ELR (cell line): ENCODE measurements around the gene RIC8A.

Experiments
- DNase-seq: peaks from one replicate; pipeline ENCODE4 v3.0.0-alpha.2; 2015; ENCODE audit warnings: low read depth

RIC8A gene

DNA sequence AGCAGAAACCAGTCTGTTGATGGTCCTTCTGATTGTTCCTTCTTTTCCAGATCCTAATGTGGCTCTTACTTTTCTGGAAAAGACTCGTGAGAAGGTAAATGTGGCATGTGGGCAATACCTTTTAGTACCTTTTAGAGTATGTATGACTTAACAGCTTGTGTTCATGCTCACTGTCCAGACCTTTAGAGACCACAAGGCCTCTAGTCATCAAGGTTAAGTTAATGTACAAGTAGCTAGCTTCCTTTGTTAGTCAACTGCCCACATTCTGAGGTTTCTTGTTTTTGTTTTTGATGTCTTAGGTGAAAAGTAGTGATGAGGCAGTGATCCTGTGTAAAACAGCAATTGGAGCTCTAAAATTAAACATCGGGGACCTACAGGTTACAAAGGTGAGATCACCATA is 36.9 kb downstream of the RIC8A start:
- no peak for DNase-seq

DNA sequence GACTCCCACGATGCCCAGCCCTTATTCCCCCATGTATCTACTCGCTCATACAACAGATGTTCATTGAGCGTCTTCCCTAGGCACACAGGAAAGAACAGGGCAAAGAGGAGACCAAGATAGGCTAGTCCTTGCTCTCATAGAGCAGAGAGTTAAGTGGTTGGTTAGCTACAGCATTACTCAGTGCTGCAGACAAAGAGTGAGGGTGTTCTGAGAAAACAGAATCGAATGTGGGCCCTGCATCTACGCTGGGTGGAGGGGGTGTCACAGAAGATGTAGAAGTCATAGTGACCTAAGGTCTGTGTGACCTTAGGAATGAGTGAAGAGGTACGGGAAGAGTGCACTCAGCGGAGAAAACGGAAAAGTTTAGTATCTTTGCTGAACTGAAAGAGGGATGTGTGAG is 41.6 kb downstream of the RIC8A start:
- no peak for DNase-seq

DNA sequence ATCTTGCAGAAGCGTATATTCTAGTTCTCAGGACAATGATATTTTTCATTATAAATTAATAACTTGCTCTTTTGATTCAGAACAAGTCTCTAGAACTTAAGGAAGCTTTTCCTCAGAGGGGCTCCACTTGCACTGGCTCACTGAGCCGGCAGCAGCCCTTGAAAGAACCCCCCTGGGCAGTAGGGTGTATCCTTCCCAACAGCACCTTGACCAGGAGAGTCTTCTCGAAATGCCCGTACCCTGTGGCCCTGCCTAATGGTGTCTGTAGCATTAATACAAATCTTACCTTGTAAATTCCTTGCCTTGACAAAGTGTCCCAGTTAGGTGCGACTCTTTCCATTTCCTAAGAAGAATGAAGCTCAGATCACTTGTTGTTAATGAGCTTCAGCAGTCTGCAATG is 42.8 kb downstream of the RIC8A start:
- no peak for DNase-seq

DNA sequence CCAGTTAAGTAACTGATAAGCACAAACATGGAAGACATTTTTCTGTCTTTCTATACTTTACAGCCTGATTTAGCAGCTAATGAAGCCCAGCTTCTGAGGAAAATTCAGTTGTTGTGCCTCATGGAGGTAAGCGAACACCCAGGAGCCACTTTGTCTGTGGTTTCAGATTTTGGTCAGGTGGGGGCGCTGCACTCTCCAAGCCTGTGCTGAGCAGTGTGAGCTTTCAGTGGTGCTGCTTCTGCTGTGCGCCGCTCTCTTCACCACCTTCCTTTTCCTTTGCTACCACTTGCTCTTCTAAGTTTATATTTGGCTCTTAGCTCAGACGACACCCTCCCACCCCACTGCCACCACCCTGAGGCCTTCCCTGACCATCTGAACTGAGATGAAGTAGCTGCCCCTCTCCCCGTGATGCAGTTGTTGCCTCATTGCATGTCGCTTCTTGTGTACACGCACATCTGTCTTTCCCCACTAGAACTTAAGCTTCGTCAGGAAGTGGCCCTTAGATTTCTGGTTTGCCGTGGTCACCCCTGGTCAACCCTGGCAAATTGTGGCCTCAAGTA is 43.3 kb downstream of the RIC8A start:
- DNase-seq, result peak; percentile 55

DNA sequence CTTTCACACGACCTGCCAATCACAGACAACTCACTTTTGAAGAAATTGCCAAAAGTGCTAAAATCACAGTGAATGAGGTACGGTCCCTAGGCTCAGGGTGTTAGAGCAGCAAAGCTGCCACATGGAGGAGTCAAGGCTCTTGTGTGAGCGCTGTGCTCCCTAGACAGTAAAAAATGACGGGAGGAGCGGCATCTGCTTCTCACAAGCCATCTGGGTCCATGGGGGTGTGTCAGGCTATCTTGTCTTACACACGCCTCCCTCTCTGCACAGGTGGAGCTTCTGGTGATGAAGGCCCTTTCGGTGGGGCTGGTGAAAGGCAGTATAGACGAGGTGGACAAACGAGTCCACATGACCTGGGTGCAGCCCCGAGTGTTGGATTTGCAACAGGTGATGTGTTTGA is 44.0 kb downstream of the RIC8A start:
- no peak for DNase-seq

DNA sequence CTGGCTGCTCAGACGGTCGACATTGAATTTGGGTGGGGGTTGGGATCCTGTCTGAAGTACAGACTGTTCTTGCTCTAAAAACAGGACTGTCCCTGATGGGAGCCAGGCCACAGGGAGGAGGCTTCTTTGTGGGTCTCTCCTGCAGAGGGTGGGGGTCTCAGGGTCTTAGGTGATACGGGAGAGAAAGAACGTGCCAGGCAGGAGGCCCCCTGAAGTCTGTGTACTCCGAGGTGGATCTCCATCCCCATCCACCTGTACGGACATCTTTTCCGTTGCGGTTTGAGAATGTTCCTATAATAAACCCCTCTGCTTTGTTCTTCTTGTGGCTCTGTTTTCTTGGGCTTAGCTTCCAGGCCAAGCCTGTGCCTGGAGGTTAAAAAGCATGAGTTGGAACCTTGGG is 45.2 kb downstream of the RIC8A start:
- DNase-seq, result no peak

- DNase-seq, result no peak
Observed at GRCh38 chr11:253160-253885, 45.8 kb downstream of the RIC8A start.

DNA sequence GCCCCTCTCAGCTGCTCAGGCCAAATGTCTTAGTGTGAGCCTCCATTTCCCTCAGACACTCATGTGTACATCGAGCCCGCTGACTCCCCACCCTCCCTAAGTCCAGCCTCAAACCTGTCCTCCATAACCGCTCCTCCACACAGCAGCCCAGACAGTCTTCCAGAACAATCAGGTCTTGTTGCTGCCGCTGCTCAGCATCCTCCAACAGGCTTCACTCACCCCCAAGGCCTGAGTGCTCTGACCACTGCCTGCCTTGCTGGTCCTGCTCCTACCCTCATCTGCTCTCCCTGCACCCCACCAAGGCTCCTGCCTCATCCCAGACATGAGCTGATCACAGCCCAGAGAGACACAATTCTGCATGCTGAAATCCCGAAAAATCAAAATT is 46.4 kb downstream of the RIC8A start:
- DNase-seq, result no peak

DNA sequence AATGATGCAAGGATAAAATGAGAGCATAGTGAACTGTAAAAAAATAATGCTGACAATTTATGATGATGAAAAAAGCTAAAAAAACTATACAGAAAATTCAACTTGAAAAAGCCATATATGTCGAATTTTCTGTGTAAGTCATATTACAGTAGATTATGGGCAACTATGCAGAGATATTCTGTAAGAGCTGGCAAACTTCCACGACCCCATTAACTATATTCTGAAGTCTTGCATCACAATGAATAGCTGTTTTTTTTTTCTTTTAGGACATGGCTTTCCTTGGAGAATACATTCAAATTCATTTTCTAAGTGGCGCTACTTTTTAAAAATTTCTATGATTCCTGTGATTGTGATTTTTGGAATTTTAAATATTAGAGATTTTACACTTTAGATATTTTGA is 47.7 kb downstream of the RIC8A start:
- DNase-seq, result no peak

- no peak for DNase-seq
Observed at GRCh38 chr11:255816-256215, 48.3 kb downstream of the RIC8A start.

- DNase-seq, result no peak
Observed at GRCh38 chr11:256952-257737, 49.6 kb downstream of the RIC8A start.

GRCh38 chr11:257766-258493 is 50.4 kb downstream of the RIC8A start:
- peak; percentile 27 for DNase-seq

DNA sequence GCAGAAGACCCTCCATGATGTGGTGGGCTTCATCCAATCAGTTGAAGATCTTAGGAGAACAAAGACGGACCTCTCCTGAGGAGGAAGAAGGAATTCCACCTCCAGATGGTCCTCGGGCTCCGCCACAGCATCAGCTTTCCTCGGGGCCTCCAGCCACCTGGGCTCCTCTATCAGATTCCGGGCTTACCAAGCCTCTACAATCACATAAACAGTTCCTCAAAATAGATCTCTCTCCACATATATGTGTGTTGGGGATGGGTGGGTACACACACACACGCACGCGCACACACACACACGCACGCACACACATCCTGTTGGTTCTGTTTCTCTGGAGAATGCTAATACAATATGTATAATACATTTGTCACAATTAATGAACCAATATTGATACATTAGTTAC is 51.9 kb downstream of the RIC8A start:
- no peak for DNase-seq

GRCh38 chr11:261624-262023 is 54.1 kb downstream of the RIC8A start:
- DNase-seq, result no peak
